Dermis blood vessel endothelial cell (primary cell): ENCODE measurements around the gene PPP1R16B. TPM values are rescaled to one million over a fixed set of nuclear protein-coding genes. Genes with fewer than 3 reads are reported as not detected.

Experiments
- DNase-seq: peaks from one replicate; pipeline ENCODE4 v3.0.0; 2010
- total RNA-seq: library from RNA; depleted of rRNA; stranded (reverse); fragments of >200 nt; gene quantifications from 2 replicates; pipeline ENCODE4 v1.2.3, GENCODE V29; 2014

PPP1R16B gene
- total RNA-seq, 1 donor from 2014 or later = 247 TPM

DNA sequence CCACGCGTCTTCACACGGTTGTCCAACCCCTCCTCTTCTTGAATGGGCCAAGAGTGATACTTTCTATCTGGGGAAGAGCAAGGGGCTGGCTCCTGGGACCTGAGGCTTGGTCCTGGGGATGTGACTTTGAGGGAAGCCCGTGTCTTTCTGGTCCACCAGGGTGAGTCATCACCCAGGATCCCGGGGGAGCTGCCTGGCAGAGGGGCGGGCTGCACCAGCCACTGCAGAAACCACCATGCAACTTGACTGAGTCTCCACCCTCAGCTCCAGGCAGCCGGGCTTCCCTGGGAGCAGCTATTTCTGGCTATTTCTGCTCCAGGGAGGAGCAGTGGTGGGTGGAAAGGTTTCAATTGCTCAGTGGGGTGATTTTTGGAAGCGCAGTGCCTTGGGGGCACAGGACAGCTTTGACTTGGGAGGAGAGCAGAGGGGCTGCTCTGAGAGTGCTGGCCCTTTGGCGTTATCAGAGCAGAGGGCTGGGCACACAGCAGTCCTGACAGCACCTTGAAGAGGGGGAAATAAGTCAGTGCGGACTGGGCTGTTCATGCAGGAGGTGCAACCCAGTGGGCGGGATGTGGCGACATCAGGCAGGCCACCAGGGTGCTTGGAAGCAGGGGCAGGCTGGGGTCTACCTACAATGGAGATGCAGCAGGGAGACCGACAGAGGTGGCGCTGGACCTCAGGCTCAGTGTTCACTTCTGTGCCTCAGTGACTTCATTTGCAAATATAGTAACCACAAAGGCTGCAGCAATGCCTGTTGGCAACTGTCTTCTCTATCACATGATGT is 75.6 kb downstream of the PPP1R16B start:
- no peak for DNase-seq

DNA sequence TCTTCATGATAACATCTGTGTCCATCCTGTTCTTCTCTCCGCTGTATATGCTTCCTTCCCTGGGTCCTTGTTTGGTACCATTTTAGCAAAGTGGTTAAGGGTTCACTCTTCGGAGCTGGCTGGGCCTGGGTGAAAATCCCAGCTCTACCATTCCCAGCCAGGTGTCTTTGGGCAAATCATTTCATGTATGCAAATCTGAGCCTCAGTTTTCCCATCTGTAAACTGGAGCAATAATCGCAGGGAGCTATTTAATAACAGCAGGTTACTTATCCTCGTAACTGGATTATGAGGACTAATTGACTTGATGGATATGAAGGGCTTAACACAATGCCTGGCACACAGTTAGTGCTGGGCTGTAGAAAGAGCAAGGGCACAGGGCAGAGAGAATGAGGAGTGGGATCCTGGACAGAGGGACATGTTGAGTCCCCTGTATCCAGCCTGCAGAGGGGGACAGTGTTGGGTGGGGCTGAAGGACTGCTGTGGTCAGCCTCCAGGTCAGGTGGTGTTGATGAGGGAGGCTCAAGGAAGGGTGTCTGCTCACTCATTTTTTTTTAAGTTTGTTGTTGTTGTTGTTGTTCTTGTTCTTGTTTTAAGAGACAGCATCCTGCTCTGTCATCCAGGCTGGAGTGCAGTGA is 76.4 kb downstream of the PPP1R16B start:
- no peak for DNase-seq

DNA sequence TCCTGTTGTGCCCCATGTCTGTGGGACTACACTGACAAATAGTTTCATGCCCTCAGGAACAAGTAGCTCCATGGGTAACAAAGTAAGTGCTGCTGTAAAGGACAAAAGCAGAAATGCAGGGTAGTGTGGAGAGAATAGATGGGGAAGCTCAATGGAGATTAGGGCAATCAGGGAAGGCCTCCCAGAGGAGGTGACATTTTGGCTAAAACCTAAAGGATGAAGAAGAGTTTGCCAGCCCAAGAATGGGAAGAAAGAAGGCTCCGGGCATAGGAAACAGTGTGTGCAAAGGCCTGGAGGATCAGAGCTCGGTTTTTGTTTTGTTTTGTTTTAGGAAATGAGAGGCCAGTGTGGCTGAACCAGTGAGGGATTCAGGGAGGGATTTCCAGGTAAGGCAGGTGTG is 77.1 kb downstream of the PPP1R16B start:
- DNase-seq = no peak

DNA sequence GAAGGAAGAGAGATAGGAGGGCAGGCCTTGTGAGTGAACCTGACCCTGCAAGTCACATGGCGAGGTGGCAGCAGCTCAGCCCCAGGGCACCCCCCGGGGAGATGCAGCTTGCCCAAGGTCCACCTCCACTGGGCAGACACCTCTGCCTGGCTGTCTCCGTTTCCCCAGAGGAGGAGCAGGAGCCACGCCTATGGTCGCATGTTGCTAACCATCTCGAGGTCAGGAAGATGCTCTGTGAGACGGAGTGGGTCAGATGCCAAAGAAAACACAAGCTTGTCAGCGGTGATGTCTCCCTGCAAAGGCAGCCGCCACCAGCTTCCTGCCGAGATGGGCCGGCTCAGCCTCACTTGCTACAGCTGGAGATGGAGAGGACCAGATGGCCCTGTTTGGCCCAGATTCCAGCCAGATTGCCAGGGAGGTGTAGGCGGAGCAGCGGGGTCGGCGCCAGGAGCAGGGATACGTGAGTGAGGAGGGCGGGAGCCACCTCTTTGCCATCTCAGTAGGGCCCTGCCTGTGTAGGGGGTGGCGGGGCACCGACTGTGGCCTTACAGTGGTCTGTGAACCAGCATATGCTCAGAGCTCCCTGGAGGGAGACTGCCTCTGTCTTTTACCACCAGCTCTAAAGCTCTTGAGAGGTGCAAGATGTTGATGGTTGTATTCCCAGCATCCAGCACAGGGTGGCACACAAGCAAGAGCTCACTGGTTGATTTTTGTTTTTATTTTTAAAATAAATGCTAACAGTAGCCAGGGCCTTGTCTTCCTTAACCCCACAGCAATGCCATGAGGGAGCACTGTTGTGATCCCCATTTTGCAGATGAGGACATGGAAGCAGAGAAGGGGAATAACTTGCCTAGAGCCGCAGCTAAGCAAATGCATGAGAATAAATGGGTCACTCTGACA is 77.8 kb downstream of the PPP1R16B start:
- peak; percentile 51 for DNase-seq

DNA sequence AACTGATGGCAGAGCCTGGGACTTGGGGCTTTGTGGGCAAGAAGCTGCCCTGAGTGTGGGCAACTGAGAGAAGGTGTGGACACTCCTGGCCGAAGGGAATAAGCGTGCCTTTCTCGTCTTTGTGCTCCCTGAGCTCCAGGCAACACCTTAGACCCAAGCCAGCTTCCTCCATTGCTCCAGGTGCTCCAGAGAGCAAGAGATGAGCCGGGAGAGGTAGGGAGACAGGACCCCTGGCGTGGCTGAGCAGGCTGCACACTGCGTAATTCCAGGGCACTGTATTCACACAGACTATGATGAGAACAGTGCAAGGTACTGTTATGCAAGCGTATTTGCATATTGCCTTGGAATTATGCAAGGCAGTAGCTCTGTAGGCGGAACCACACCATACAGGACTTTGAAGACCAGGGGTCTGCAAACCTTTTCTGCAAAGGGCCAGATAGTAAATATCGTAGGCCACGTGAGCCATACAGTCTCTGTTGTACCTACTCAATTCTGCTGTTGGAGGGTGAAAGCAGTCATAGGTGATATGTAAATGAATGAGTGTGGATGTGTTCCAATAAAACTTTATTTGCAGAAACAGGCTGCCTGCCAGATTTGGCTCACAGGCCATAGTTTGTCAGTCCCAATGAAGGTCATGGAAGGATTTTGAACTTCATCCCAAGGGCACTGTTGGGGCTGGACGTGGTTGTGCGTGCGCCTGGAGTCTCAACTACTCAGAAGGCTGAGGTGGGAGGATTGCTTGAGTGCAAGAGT is 78.7 kb downstream of the PPP1R16B start:
- DNase-seq = no peak

DNA sequence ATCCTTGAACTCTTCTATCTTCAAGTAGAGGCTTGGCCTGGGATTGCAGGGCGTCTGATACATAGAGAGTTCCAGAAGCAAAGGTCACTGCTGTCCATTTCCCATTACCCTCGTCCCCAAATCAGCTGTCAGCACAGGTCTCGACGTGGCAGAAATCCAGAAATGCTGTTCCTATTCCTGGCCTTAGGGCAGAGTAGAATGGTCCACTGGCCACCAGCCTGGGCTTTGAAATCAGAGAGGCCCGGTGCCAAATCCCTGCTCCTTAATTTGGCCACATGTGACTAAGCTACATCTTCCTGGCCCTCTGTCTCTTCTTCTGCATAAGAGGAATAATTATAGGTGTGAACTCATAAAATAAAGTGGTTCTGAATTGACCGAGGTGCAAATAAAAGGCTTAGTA is 79.9 kb downstream of the PPP1R16B start:
- DNase-seq = no peak

DNA sequence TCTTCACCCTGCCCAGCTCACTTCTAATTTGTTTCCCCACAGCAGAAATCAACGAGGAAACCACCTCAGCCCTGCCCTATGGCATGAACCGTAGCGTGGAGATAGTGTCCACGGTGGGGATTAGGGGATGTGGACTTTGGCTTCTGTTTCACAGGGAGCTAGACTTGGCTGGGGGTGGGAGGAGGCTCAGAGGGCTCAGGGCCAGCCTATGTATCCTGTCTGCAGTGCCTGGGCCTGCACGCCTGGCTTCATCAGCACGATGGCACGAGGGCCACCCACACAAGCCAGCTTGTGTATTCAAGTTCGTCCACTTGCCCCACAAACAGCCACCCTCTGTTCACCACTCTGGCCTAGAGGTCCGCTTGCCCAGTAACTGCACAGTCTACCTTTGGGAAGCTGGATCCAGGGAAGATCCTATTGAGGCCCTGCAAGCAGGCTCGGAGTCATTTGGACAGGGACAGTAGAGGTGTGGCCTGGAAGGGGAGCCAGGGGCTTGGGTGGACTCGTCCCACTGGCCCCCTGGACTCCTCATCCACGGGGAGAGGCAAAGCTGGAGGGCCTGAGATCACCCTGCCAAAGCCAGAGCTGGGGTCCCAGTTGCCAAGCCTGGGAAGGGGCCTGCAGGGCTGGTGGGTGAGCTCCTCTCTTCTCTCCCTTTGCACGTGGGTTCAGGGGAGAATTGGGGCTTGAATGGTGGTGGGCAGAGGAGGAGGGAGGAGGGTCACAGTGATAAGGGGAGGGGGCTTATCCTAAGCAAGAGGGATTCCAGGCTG is 82.7 kb downstream of the PPP1R16B start:
- no peak for DNase-seq

DNA sequence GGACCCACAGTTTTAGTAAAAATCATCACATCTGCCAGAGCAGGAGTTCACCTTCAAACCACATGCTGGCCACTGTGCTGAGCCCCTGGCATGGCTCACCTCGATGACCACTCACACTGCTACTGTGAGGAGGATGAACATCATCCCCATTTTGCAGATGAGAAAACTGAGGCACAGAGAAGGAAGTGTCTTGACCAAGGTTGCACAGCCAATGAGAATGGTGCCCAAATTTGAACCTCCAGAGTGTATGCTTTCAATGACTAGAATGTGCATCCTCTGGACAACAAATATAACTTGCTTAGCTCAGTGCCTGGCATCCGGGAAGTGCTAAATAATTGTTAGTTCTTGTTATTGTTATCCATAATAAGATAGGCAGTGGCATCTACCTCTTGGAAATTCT is 83.6 kb downstream of the PPP1R16B start:
- no peak for DNase-seq

DNA sequence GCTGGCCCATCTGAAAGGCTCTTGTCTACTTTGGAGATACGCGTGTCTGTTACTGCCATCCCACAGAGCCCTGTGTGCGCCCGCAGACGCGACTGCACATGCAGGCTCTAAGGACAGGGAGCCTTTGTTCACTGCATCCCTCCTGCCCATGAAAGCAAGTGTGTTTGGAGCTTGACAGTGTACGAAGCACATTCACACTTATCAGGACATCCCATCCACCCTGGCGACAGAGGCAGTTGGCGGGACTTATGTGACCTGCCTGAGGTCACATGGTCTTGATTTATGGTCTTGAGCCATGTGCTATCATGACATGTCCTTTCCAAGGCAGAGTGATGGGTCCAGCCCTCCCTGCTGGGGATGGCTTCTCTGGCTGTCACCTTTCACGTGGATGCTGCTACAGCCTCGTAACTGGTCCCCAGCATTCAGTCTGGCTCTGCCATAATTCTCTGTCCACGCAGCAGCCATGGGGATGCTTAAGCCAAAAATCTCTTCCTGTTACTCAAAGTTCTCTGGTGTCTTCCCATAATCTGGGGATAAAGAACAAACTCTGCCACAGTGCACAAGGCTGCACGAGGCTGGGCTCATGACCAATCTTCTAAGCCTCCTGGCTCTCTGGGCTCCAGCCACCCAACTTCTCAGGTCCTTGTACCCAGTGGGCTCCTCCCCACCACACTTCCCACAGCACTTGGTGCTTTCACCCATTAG is 84.4 kb downstream of the PPP1R16B start:
- DNase-seq = no peak

DNA sequence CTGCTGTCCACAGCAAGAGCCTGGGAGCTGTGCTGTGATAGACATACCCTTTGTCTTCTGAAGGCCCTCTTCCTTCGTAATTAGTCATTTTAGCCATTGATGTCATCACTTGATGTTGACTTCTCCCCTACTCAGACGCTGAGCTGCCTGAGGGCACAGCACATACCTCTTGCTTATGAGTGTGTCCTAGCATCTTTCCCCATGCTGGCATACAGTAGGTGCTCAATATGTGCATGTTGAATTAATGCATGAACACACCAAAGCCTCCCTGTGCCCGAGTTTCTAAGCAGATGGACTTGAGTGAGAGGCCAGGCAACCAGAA is 85.0 kb downstream of the PPP1R16B start:
- no peak for DNase-seq

DNA sequence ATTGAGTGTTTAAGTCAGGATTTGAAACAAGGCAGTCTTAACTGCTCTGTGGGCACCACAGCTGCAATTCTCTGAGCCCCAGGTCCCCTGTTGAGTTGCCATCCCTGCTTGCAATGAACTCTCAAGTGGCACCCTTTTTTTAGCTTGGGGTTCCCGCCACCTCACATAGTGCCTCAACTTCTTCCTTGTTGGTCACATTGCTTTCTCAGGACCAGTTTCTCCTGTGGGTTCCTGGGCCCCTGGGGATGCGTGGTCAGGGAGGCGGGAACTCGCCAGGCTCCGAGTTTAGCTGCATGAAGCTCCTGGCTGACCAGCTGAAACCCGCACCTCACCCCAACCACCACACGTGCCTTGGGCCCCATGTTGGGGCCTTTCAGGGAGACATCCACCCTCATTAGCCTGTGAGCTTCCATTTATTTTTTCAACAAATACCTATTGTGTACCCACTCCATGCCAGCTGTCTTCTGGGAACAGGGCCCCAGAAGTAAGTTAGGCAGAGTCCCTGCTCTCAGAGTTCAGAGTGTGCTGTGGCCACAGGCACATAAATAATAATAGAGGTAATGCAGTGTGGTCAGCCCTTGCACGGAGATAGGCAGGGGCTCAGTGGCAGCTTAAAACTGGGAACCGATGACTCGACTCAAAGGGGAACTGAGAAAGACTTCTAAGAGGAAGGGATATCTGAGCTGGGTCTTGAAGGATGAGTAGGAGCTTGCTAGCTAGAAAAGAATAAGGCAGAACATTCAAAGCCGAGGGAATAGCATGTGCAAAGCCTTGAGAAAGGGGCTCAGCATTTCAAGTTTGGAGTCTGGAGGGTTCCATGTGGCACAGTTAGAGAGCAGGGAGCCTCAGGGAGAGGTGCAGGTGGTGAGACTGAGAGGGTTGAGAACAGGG is 86.8 kb downstream of the PPP1R16B start:
- no peak for DNase-seq

DNA sequence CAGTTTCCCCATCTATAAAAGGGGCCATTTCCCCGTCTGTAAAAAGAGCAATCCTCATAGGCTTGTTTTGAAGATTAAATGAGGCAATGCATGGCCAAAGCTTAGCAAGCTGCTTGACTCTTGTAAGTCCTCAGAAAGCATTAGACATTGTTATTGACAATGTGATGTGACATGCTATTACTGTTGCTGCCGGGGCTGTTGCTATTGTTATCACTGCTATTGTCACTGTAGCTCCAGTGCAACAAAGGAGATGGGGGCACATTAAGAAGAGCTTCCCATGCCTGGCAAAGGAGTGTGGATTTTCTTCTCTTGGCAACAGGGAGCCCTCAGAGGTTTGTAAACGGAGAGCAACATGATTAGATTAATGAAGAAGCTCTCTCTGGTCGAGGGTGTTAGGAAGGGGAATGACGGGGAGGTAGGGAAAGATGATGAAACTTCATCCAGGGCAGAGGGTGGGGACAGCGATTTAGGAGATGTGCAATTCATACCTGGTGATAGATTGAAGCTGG is 87.6 kb downstream of the PPP1R16B start:
- peak; percentile 41 for DNase-seq

DNA sequence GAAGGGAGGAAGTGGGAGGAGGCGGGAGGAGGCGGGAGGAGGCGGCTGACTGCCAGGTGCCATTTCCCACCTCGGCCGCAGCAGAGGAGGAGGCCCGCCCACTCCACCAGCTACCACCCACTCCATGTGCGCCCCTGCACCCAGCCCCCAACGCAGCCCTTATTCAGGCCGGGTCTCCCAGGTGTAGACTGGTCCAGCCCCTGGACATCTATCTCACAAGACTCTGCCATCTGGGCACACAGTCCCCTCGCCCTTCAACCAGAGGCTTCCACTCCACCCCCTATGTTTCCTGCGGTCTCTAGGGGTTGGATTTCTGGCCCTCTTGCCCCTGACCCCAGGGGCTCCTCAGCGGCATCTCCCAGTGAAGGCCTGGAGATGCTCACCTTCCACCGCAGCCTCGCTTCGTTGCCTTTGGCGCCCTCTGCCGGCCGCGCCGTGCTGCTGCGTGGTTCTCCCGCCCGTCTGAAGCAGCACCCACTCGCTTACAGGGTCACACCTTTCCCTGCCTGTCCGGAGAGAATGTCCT is 88.1 kb downstream of the PPP1R16B start:
- DNase-seq = peak; percentile 76

DNA sequence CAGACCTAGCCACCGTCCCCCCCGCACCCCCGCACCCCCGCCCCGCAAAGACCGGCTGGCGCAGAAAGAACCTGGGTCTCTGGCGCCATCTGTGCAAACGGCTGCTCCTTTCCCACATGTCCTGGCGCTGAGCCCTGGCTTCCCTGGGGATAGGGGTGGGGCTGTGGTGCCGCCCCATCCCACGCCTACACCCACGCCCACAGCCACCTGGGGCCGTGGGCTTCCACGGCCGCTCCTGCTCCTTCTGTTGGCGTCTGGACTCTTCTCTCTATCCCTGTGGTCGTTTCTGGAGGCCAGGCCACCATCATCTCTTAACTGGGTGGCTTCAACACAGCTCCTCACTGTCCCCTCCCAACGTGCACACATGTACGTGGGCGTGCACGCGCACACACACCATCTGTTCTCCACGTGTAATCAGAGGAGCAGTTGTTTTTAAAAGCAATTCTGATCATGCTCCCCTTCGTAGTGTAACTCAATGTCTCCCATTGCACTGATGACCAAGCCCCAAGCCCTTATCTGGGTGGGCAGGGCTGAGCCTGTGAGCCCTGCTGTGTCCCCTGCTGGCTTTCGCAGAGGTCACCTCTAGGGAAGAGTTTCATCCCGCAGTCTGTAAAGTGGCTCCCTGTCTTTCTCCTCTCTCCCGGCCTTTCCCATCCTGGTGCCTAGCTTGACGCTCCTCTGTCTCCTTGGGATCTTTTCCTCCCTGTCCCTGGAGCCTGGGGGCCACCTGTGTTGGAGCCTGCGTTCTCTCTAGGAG is 88.8 kb downstream of the PPP1R16B start:
- DNase-seq = no peak

DNA sequence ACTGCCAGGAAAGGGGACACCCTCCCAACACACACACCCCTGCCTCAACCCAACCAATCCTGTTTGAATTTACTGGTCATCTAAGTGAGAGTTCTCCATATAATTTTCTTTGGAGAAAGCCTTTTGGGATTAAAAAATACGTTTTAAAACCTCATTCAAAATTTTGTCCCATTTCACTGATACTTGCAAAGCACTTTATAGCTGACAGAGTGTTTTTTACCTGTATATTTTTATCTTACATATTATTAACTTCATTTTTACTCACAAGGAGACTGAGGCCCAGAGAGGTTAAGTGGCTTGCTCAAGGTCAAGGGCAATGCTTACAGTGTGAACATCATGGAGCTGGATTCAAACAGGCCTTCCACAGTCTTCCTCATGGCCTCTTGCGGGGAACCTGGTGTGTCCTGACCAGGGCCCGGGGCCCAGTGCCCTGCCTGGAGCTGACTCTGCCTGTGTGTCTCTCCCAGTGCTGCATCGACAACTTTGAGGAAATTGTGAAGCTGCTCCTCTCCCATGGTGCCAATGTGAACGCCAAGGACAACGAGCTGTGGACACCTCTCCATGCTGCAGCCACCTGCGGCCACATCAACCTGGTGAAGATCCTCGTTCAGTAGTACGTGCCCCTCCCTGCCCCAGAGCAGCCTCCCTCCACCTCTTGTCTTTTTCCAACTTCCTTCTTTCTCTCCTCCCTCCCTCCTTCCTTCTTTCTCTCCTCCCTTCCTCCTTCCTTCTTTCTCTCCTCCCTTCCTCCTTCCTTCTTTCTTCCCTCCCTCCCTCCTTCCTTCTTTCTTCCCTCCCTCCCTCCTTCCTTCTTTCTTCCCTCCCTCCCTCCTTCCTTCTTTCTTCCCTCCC is 89.8 kb downstream of the PPP1R16B start:
- no peak for DNase-seq

DNA sequence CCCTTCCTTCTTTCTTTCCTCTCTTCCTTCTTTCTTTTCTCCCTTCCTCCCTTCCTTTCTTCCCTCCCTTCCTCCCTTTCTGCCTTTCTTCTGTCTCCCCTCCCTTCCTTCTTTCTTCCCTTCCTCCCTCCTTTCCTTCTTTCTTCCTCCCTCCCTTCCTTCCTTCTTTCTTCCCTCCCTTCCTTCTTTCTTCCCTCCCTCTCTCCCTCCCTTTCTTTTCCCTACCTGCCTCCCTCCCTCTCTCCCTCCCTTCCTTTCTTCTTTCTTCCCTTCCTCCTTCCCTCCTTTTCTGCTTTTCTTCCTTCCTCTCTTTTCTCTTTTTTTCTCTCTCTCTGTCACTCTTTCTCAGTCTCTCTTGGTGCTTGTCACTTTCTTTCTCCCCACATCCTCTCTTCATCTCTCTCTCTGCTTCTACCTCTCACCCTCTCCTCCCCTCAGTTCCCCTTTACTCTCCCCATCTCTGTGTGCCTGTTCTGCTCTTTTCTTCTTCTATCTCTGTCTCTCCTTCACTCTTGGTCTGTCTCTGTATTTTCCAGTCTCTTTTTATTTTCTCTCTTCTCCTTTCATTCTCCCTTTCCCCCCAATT is 90.6 kb downstream of the PPP1R16B start:
- no peak for DNase-seq

DNA sequence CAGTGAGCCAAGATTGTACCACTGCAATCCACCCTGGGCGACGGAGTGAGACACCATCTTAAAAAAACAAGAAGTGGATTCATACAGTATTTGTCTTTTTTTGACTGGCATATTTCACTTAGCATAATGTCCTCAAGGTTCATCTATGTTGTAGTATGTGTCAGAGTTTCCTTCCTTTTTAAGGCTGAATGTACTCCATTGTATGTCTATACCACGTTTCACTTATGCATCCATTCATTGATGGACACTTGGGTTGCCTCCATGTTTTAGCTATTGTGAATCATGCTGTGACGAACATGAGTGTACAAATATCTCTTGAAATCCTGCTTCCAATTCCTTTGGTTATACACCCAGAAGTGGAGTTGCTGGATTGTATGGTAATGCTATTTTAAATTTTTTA is 91.8 kb downstream of the PPP1R16B start:
- peak; percentile 62 for DNase-seq

DNA sequence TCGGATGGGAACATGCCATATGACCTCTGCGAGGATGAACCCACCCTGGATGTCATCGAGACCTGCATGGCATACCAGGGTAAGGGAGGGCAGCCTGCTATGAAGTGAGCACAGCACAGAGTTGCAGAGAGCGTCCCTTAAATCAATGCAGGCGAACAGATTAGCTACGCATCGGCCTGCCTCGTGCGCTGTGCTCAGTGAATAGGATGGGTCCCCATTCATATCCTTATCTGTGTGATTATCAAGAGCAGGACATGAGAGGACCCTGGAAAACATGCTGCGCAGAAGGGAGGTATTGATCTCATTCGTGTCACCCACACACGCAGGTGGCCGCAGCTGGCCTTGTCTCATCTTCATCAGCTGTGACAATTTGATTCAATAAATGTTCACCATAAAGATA is 95.1 kb downstream of the PPP1R16B start:
- DNase-seq = no peak
